HG02759 (cell line): Measurements from ENCODE around the gene SBK3.
"Not testable (repeated sequence)": the region's sequence is repeated elsewhere in the genome, so short reads cannot be mapped to it uniquely, and the experiment has no call there.

Experiments used
- ATAC-seq: cut with Tn5 transposase; IDR thresholded peaks from one replicate; pipeline ENCODE4 v1.9.1; 2021; ENCODE audit warnings: mild to moderate bottlenecking, moderate library complexity; ENCODE audit not compliant: unreplicated experiment

Gene SBK3

DNA sequence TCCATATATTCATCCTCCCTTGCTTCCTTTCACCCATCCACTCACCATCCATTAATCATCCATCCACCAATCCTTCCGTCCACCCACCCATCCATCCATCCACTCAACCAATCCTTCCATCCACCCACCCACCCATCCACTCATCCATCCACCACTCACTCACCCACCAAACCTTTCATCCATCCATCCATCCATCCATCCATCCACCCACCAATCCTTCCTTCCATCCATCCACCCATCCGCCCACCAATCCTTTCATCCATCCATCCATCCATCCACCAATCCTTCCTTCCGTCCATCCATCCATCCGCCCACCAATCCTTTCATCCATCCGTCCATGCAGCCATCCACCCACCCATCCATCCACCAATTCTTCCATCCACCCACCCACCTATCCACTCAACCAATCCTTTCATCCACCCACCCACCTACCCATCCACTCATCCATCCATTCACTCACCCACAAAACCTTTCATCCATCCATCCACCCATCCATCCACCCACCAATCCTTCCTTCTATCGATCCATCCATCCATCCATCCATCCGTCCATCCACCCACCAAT lies 3.0 kb downstream of the SBK3 start:
- no peak for ATAC-seq

DNA sequence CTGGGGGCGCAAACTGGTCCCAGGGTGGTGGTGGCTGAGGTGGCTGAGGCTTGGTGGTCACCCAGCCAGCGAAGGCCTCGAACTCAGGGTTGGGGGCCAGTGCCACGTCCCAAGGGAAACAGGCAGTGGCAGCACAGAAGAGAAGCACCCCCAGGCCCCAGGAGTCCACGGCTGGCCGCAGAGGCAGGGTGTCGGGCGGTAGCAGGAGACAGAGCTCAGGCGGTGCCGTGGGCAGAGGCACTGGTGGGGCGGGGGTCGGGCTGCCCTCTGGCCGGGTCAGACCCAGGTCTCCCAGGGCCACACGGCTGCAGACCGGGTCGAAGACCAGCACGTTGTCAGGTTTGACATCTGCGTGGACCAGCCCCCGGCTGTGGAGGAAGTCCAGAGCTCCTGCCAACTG lies 4.3 kb downstream of the SBK3 start:
- no peak for ATAC-seq

DNA sequence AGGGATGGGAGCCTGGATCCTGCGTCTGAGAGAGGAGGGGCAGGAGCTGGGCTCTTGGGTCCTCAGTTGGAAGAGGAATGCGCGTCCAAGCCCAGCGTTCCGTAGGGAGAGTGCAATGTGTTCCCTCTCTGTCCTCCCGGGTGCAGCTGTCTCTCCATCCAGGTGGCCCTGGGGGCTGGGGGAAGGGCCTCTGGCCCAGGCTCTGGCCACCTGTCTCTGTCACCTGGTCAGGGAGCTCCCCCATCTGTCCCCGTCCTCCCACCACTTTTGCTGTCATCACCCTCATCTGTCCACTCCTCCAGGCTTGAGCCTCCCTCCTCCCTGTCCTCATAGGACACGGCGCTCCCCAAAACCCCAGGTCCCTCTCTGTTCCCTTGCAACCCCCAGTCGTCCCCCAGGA lies 4.7 kb downstream of the SBK3 start:
- ATAC-seq = no peak

DNA sequence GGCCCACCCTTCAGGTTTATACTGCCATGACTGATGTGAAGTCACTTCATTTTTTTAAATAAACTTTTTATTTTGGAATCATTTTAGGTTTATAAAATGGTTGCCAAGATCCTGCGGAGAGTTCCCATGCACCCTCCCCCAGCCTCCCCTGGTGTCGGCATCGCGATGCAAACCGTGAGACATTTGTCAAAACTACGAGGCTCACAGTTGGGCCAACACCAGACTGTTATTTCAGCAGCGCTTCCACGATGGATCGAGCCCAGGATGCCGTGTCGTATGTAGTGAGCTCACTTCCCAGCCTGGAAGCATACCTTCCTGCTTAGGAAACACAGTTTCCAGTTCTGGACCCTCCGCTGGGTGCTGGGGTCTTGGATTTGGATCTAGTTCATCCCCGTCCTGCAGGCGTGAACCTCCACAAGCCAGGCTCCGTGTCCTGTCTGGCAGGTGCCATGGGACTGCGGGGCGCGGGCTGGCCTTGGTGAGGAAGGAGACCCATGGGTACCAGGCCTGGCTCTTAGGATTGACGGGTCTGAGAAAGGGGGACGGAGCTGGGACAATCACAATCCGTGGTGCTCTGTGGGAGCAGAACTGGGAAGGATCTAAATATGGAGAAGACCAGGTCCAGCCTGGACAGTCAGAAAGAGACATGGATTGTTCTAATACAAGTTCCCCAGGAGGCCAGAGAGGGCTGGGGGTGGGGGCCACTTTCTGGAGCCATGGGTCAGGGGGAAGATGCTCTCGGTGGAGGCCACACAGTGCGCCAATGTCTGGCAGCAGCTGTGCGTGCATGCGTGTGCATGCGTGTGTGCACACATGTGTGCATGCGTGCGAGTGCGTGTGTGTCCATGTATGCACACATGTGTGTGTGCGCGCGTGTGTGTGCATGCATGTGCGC lies 6.0 kb downstream of the SBK3 start:
- ATAC-seq = no peak

DNA sequence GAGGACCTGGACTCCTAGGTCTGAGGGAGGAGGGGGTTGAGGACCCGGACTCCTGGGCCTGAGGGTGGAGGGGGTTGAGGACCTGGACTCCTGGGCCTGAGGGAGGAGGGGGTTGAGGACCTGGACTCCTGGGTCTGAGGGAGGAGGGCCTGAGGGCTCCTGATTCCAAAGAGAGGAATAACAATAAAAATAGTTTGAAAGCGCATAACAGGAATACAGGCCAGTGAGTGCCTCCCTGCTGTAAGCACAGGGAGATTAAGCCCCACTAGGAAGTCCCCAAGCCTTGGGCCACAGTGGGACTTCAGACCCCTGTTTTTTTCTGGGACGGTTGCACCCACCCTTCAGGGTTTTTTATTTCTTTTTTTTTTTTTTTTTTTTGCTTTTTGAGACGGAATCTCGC lies 7.2 kb downstream of the SBK3 start:
- ATAC-seq = no peak

DNA sequence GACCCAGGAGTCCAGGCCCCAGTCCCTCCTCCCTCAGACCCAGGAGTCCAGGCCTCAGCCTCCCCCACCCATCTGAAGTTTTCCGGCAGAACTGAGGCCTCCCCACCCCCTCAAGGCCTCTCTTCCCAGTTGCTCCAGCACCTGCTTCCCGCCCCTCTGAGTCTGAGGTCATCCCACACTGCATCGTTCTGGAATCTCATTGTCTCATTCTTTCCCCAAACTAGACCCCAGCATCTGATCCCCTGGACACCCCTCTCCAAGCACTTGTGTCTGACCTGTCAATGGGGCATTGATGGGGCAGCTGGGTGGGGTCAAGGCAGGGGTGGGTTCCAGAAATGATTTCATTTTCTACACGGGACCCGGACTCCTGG lies 7.6 kb downstream of the SBK3 start:
- ATAC-seq = no peak

DNA sequence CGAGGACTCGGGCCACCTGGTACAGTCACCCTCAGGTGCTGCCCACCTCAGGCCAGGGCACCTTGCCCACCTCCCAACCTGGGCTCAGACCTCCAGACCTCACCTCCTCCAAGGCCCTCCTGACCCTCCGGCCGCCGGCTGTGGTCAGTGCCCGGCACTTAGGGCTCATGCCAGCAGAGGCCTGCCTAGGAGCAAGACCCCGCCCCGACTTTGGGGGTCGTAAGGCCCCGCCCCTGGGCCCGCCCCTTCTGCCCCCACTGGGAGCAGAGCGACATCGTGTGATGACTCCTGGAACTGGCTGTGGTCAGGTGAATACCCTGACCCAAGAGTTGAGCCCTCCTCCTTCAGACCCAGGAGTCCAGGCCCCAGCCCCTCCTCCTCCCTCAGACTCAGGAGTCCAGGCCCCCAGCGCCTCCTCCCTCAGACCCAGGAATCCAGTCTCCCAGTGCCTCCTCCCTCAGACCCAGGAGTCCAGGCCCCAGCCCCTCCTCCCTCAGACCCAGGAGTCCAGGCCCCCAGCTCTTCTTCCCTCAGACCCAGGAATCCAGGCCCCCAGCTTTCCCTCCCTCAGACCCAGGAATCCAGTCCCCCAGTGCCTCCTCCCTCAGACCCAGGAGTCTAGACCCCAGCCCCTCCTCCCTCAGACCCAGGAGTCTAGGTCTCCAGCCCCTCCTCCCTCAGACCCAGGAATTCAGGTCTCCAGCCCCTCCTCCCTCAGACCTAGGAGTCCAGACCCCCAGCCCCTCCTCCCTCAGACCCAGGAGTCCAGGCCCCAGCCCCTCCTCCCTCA lies 8.2 kb downstream of the SBK3 start, which contains the start of gene SBK2:
SBK2 (minus strand) TSS at position 183 of the 790 bp plus-strand sequence. CDS start 839 bp downstream, outside the sequence.
- no peak for ATAC-seq

DNA sequence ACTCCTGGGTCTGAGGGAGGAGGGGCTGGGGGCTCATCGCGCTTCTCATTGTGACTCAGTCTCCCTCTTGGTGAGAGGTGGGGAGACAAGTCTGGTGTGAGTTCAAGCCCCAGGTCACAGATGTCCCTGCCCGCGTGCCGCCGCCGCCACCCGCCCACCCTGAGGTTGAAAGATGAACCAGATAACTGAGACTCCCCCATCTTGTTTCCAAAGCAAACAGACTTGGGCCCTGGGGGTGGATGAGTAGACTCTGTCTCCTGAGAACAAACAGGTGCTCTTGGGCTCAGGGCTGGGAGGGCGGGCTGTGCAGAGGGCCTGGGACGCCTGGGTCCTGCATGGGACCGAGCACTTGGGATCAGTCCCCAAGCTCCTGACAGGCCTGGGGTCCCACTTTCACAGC lies 9.0 kb downstream of the SBK3 start:
- ATAC-seq = no peak

DNA sequence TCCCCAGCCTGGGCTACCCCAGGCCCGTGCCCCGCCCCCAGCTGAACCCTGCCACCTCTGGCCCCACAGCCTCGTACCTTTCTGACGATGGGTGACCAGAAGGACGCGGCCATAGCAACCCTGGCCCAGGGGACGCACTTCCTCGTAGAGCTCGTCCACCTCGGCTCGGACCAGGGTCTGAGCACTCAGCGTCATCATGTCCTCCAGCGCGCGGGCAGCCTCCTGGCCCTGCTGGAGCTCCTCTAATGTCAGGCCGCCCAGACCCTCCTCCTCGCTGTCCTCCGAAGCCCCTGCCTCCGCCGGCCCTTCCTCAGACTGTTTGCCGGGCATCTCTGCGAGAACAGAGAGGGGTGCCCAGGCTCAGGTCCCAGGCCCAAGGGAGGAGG lies 9.4 kb downstream of the SBK3 start:
- ATAC-seq = no peak

DNA sequence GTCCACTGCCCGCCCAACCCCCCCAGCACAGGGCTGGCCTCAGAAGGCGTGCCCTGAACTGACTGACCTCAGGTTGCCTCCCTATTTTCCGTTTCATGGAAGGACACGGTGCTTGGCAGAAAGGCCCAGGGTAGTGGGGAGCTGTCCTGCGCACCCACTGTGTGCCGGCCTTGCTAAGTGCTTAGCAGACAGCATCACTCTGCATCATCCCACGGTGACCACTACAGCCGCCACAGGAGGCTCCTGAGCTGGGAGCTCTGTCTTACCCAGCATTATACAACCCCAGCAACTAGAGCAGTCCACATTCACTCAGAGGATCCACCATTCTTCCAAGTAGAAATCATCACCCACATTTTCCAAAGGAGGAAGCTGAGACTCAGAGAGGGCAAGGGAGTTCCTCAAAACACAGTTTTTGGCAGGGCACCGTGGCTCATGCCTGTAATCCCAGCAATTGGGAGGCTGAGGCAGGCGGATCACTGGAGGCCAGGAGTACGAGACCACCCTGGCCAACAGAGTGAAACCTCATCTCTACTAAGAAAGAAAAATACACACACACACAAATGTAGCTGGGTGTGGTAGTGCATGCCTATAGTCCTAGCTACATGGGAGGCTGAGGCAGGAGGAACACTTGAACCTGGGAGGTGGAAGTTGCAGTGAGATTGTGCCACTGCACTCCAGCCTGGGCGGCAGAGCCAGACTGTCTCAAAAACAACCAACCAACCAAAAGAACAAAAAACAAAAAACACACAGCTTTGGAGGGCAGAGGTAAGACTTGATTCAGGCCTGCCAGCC lies 10.0 kb downstream of the SBK3 start:
- ATAC-seq = no peak

DNA sequence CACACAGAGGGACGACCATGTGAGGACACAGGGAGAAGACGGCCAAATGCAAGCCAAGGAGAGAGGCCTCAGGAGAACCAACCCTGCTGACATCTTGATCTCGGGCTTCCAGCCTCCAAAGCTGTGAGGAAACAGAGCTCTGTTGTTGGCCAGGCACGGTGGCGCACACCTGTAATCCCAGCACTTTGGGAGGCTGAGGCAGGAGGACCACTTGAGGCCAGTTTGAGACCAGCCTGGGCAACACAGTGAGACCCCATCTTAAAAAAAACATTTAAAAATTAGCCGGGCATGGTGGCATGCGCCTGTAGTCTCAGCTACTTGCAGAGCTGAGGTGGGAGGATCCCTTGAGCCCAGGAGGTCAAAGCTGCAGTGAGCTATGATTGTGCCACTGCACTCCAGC lies 11.1 kb downstream of the SBK3 start:
- ATAC-seq = not testable (repeated sequence)

DNA sequence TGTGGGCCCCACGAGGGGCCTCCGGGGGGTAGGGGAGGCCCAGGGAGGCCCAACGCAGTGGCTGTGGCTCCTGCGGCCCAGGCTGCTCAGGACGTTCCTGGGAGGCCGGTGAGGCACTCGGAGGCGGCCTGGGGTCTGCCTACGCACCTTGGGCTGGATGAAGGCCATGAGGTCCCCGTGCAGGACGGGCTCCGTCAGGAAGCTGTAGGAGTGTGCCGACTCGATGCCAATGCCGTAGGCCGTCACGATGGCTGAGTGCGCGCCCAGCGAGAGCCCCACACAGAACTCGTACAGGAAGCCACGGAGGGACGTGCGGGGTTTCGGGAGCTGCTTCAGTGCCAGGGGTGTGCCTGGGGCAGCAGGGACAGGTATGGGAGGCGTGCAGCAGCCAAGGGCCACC lies 14.3 kb downstream of the SBK3 start:
- ATAC-seq = no peak

DNA sequence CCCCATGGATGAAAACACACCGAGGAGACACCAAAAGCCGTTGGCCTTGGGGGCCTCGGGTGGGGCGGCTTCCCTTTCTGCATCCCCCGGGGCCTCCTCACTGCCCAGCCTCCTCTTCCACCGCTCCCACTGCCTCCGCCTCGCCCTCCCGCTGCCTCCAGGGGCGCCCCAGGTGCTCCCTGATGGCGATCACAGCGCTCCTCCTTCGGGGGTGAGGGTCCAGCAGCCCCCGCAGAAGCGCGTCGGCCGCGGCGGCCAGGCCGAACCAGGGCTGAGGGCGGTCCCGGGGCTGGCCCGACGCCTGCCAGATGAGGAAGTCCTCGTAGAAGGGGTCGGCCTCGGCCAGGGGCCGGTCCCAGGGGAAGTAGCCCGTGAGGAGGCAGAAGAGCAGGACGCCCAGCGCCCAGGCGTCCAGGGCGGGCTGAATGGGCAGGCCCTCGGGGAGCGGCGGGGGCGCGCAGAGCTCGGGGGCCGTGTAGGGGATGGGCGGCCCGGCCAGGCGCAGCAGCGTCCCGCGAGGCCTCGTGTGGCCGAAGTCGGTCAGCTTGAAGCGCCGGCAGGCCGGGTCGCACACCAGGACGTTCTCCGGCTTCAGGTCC lies 15.6 kb downstream of the SBK3 start:
- ATAC-seq = no peak

DNA sequence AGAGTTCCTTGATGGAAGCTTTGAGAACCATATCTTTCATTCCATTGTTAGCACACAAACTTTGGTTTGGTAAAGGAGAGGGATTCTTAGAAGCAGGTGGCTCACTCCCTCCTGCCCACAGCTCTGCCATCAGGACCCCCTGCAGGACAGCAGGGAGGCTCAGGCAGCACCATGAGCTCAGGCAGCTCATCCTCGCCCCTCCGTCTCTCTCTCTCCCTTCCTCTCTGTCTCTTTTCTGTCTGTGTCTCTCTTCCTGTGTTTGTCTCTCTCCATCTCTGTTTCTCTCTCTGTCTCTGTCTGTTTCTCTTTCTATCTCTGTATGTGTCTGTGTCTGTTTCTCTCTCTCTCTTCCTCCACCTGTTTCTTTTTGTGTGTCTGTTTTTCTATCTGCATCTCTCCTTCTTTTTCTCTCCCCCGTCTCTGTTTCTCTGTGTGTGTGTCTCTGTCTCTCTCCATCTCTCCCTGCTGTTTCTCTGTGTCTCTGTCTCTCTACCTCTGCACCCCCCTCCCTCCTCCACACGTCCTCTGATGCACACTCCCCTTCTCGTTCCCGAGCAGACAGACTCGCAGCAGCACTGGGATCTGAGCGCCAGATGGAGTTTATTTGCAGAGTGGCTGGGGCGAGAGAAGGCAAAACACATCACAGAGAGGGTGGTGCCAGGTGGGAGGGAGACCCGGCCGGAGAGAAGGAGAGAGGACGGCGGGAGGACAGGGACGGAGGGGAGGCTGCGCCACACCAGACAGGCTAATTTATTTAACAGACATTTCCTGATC lies 17.1 kb downstream of the SBK3 start:
- no peak for ATAC-seq

DNA sequence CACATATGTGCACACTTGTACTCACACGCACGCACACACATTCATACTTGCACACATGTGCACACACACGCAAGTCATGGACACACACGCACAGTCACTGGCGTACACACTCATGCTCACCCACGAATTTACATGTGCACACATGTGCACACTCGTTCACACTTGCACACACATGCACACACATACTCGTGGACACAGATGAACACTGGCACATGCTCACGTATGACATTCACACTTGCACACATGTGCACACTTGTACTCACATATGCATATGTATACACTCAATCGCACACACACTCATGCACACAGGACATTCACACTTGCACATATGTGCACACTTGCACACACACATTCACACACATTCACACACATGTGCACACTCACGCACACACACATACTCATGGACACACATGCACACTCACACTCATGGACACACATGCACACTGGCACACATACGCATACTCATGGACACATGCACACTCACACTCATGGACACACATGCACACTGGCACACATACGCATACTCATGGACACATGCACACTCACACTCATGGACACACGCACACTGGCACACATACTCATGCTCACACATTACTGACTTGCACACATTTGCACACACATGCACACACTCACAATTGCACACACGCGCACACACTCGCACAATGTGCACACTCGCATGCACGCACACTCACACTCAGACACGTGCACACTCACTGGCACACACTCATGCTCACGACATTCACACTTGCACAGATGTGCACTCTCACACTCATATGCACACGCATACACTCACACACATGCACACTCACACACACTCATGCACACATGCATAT lies 17.9 kb downstream of the SBK3 start:
- no peak for ATAC-seq

DNA sequence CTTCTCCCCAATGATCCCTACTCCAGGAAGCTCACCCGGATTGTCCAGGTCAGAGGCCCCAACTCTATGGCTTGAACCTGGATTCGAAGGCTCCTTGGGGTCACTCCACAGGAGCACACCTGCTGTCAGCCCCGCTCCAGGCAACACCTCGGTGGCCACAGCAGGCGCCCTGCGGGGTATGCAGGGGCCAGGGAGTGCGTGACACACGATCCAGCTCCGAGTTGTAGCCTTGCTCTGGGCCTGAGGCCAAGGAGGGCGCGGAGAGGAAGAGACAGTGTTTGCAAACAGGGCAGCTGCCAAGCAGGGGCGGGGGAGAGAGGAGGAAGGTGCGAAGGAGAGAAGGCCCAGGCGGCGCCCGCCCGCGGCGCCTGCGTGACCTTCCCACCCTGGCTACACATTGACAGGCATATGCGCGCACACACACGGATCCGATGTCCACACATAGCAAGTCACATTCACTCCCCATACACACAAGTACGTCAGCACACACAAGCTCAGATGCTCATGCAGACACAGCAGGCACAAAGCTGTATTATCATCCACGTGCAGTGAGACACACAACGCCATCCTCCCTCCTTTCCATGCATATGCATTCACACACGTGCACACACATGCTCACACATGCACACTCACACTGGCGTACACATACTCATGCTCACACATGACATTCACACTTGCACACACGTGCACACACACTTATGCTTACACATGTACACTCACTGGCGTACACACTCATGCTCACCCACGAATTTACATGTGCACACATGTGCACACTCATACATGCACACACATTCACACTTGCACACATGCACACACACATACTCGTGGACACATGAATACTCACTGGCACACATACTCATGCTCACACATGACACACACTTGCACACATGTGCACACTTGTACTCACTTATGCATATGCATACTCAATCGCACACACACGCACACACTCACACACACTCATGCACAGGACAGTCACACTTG lies 18.8 kb downstream of the SBK3 start:
- no peak for ATAC-seq

DNA sequence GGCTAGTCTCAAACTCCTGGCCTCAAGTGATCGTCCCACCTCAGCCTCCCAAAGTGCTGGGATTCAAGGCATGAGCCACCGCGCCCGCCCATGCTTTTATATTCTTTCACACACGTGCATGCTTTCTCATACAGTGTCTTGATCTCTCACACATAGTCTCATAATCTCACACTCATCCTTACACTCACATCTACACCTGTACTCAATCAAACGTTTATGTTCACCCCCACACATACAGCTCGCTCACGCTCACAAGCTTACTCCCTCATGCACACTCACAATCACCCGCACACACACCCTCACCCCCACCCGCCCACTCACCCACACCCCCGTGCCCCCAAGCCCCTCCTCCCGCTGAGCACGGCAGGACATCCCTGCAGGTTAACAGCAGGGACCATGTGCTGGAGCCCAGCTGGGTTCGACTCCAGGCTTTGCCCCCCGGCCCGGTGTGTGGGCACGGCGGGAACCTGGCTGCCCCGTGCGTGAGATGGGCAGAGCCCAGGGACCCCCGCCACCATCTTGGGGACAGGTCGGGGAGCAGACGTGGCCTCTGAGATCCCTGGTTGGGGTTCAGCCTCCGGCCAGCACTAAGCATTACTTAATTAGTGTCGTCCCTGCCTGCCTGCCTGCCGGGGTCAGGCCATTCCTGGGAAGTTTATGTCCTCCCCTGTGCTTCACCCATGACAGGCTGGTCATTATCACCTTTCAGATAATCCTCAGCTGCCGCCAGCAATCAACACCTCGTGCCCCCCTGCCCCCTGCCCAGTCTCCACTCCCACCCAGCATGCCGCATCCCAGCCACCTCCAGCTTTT lies 19.8 kb downstream of the SBK3 start:
- ATAC-seq = no peak
